ENCODE data around the gene NDUFA13. TPM values are rescaled to one million over a fixed set of nuclear protein-coding genes. Genes with fewer than 3 reads are reported as not detected.

The NDUFA13 gene
- total RNA-seq, 1 donor from 2014 or later, result 218 TPM

DNA sequence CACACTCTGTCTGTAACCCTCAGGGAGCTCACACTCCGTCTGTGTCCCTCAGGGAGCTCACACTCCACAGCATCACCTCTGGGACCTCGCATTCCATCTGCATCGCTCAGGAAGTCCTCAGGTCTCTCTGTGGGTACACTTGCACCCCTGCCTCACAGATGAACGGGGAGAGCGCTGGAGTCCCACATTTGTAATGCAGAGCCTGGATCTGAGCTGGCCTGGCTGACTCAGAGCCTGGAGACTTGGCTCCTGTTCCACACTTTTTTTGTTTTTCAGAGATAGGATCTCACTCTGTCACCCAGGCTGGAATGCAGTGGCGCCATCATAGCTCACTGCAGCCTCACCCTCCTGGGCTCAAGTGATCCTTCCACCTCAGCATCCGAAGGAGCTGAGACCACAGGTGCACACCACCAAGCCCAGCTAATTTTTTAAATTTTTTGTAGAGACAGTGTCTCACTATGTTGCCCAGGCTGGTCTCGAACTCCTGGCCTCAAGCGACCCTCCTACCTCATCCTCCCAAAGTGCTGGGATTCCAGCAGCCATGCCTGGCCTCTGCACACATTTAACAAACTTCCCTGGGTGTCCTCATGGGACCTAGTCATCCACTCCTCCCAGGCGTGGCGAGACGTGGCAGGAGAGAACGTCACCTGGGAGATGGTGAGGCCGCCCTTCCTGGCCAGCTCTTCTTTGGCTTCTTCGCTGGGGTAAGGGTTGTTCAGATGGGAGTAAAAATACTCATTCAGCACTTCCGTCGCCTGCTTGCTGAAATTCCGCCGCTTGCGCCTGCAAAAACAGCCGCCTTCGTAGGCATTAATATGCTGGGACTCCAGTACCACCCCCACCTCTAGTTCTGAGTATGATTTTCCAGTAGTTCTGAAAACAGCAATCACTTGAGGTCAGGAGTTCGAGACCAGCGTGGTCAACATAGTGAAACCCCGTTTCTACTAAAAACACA is 53.1 kb downstream of the NDUFA13 start:
- H3K4me3 ChIP-seq, result no peak overlapping the region
- TF ChIP-seq CTCF (IDR thresholded peaks at IDR 0.05), result no peak
- no peak overlapping the region for H3K27ac ChIP-seq
- ATAC-seq (no peak), DNase-seq (no peak)
- H3K36me3 ChIP-seq, result peaks cover 10% of the 10 kb centered on the region
- no peaks in the 10 kb centered on the region for H3K4me1 ChIP-seq
- H3K27me3 ChIP-seq (ENCODE audit: low read depth), result no peaks in the 10 kb centered on the region
- H3K9me3 ChIP-seq, result no peaks in the 10 kb centered on the region
- intact Hi-C loops (cut with DNase I), result no loop called here

DNA sequence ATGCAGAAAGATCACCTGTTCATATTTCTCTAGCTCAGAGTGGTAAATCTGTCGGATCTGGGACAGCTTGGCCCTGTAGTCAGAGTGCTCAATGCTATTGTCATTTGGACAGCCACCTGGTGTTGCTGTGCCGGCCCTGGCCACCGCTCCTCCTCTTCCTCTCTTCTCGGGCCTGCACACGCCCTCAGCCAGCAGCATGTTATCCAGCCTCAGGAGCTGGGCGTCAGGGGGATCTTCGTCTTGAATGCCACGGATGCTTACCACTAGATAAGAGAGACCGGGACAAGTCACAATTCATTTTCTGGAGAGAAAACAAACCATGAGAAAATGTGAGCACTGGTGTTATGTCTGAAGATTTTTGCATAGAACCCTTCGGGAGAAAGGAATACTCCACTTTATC is 54.5 kb downstream of the NDUFA13 start:
- Histone ChIP-seq H3K27ac (no peak overlapping the region), H3K27me3 (ENCODE audit: low read depth) (no peaks in the 10 kb centered on the region), H3K36me3 (peaks cover 10% of the 10 kb centered on the region), H3K4me1 (no peaks in the 10 kb centered on the region), H3K9me3 (no peaks in the 10 kb centered on the region), H3K4me3 (no peak overlapping the region)
- DNase-seq, result no peak
- intact Hi-C loops (cut with DNase I), result no loop called here
- no peak for TF ChIP-seq CTCF (IDR thresholded peaks at IDR 0.05)
- ATAC-seq, result no peak

GRCh38 chr19:19571071-19571786 is 55.2 kb downstream of the NDUFA13 start:
- Histone ChIP-seq H3K27me3 (ENCODE audit: low read depth) (no peaks in the 10 kb centered on the region), H3K9me3 (no peaks in the 10 kb centered on the region), H3K27ac (no peak overlapping the region), H3K4me3 (no peak overlapping the region), H3K4me1 (no peaks in the 10 kb centered on the region), H3K36me3 (peaks cover 10% of the 10 kb centered on the region)
- DNase-seq (no peak), ATAC-seq (no peak)
- TF ChIP-seq CTCF (IDR thresholded peaks at IDR 0.05), result no peak
- intact Hi-C loops (cut with DNase I), result no loop called here

- DNase-seq, result no peak
- intact Hi-C loops (cut with DNase I), result no loop called here
- no peak overlapping the region for H3K4me3 ChIP-seq
Observed at GRCh38 chr19:19575411-19575810, 59.4 kb downstream of the NDUFA13 start.

More at GRCh38 chr19:19575411-19575810, 59.4 kb downstream of the NDUFA13 start:
- Histone ChIP-seq H3K27me3 (ENCODE audit: low read depth) (no peaks in the 10 kb centered on the region), H3K36me3 (peaks cover 1% of the 10 kb centered on the region), H3K9me3 (no peaks in the 10 kb centered on the region), H3K4me1 (no peaks in the 10 kb centered on the region), H3K27ac (no peak overlapping the region)
- no peak for ATAC-seq
- no peak for TF ChIP-seq CTCF (IDR thresholded peaks at IDR 0.05)

Other genes with a start within 250 kb of the NDUFA13 start
- 0.65 TPM for gene TM6SF2, start 242.9 kb upstream of the NDUFA13 start, total RNA-seq
- gene SUGP1, start 195.7 kb upstream of the NDUFA13 start, total RNA-seq, result 41.4 TPM
- 69.7 TPM for gene MAU2, start 195.4 kb upstream of the NDUFA13 start, total RNA-seq
- gene GATAD2A, start 110.5 kb upstream of the NDUFA13 start, total RNA-seq, result 84.0 TPM
- 2.9 TPM for gene TSSK6, start 677 bp upstream of the NDUFA13 start, total RNA-seq
- gene YJEFN3, start 12.7 kb downstream of the NDUFA13 start, total RNA-seq, result 6.6 TPM
- 0.12 TPM for gene CILP2, start 22.0 kb downstream of the NDUFA13 start, total RNA-seq
- gene PBX4, start 102.5 kb downstream of the NDUFA13 start, total RNA-seq, result 3.7 TPM
- 40.3 TPM for gene LPAR2, start 112.0 kb downstream of the NDUFA13 start, total RNA-seq
- gene GMIP, start 127.4 kb downstream of the NDUFA13 start, total RNA-seq, result 54.4 TPM
- gene ATP13A1, start 147.5 kb downstream of the NDUFA13 start, total RNA-seq, result 71.9 TPM
- 13.1 TPM for gene ZNF101, start 152.6 kb downstream of the NDUFA13 start, total RNA-seq
- 6.7 TPM for gene ZNF14, start 216.9 kb downstream of the NDUFA13 start, total RNA-seq